G401.6 (cell line): ENCODE results near the gene FGF6.
"Not testable (repeated sequence)": the region's sequence is repeated elsewhere in the genome, so short reads cannot be mapped to it uniquely, and the experiment has no call there.

Source experiments
- FAIRE-seq: peaks from 2 replicates; lab custom pipeline; 2012; peaks lifted over from hg19 to GRCh38; lab: Jason Lieb, UNC

The FGF6 gene

GRCh38 chr12:4418913-4419312 lies 26.7 kb downstream of the FGF6 start:
- FAIRE-seq: no peak

GRCh38 chr12:4417936-4418335 lies 27.7 kb downstream of the FGF6 start:
- no peak for FAIRE-seq

GRCh38 chr12:4417455-4417854 lies 28.2 kb downstream of the FGF6 start:
- no peak for FAIRE-seq

DNA sequence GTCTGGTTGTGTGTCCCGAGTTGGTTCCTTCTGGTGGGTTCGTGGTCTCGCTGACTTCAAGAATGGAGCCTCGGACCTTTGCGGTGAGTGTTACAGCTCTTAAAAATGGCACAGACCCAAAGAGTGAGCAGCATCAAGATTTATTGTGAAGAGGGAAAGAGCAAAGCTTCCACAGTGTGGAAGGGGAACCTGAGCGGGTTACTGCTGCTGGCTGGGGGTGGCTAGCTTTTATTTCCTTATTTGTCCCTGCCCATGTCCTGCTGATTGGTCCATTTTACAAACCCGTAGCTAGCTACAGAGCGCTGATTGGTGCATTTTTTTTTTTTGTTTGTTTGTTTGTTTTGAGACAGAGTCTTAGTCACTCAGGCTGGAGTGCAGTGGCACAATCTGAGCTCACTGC lies 29.3 kb downstream of the FGF6 start:
- no peak for FAIRE-seq

- no peak for FAIRE-seq
Measured at GRCh38 chr12:4412465-4412864, 33.1 kb downstream of the FGF6 start.

DNA sequence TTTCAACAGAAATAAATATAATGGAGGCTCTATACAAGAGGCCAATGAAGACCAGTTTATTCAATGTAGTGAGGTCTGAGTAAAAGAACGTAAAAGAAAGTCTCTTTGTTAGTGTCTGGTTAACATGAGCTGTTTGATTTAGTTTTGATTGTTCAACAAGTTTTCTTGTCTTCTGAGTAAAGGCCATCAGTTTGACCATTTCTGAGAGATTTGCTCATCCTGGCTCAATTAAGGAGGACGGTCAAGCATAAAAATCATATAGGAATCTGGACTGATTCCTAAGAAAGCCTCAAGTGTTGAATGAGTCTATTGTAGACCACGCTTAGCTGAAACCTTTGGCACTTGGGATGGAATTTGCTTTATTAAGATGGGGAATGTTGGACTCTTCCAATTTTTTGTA lies 33.6 kb downstream of the FGF6 start:
- no peak for FAIRE-seq

GRCh38 chr12:4407136-4407535 lies 38.5 kb downstream of the FGF6 start:
- FAIRE-seq: no peak

DNA sequence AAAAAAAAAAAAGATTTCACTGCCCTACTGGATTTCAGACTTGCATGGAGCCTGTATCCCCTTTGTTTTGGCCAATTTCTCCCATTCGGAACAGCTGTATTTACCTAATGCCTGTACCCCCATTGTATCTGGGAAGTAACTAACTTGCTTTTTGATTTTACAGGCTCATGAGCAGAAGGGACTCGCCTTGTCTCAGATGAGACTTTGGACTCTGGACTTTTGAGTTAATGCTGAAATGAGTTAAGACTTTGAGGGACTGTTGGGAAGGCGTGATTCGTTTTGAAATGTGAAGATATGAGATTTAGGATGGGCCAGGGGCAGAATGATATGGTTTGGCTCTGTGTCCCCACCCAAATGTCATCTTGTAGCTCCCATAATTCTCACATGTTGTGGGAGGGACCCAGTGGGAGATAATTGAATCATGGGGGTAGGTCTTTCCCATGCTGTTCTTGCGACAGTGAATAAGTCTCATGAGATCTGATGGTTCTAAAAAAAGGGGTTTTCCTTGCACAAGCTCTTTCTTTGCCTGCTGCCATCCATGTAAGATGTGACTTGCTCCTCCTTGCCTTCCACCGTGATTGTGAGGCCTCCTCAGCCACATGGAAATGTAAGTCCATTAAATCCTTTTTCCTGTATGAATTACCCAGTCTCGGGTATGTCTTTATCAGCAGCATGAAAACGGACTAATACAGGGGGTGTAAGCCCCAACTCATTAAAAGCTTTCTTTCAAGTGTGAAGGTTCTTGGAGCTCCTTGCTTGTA lies 40.6 kb downstream of the FGF6 start:
- FAIRE-seq: not testable (repeated sequence)

GRCh38 chr12:4402996-4403395 lies 42.6 kb downstream of the FGF6 start:
- FAIRE-seq: no peak

DNA sequence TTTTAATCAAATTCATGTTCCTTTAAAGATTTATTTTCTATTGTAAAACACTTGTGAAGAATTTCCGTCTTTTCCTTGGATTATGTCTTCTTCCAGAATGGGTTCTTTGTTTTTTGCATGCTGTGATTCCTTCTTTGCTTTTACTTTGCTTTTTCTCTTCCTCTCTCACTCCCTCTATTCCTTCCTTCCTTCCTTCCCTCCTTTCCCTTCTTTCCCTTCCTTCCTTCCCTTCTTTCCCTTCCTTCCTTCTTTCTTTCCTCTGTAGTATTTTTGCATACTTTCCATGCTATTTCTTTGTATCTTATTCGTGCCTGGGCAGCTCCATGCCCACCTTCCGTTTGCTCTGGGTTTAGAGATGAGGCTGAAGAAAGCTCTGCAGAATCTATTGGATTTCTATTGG lies 44.5 kb downstream of the FGF6 start:
- no peak for FAIRE-seq

DNA sequence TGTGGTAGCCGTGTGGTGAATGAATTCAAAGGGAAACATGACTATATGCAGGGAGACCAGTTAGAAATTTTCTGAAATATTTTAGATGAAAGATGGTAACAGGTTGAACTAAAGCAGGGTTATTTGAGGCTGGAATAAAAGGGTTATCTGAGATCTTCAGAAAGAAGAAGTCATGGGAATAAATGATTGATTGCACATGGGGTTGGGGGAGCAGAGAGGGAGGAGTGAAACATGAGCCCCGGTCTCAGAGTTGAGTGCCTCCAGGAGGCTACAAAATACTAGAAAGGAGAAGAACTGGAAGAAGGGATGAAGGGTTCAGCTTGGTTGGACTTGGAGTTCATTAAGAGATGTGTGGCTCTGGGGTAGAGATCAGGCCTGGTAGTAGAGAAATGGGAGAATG lies 49.8 kb downstream of the FGF6 start:
- FAIRE-seq: no peak

GRCh38 chr12:4393211-4393610 lies 52.4 kb downstream of the FGF6 start:
- no peak for FAIRE-seq

DNA sequence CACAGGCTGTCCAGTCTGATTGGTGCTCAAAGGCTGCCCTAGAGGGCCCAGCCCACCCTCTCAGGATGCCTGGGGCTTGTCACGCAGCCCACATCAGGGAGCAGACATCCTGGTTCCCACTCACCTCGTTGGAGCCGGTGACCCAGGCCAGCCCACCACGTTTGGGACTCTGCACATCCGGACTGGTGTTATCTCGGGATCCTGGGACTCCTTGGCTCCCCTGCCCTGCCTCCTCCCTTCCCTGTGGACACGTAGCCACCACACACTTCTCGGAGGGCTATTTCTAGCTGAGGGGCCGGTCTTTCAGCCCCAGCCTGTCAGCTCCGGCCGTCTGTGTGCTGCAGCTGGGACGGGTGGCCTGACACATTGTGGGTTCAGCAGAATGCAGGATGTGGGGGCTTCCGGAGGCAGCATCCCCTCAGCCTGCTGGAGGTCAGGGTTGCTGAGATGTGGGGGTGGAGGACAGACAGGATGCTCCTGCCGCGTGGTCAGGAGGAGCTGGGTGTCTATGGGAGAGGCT lies 53.3 kb downstream of the FGF6 start:
- FAIRE-seq: no peak

DNA sequence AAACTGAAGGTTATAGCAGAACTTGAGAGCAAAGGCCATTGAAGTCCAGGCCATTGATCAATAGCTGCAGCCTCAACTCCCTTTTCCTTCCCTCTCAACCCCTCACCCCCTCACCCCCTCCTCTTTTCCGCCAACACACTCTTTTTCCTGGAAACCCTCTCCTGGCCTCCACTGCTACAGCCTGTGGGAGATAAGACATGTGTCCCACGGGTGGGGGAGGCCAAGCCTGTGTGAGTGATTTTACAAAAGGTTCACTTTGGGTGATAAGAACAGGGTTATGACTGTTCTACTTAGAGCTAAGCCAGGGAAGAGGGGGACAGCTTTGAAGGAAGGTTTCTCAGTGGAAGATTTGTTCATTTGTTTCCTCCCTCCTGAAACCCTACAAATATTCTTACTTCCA lies 57.0 kb downstream of the FGF6 start:
- no peak for FAIRE-seq

DNA sequence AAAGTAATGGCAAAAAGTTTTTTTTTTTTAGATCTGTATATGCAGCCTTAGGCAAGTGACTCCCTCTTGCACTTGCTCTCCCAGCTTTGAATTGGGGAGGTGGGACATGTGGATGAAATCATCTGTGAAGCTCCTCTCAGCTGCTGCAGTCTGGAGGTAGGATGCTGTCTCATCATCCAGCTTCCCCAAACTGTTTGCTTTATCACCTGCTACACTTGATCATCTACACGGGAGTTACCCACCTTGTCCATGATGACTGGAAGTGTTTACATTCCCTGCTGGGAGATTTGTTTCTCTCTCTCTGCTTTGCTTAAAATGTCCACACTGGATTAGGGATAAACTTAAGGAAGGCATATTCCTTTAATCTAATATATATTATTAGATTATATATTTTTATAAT lies 57.6 kb downstream of the FGF6 start:
- no peak for FAIRE-seq

DNA sequence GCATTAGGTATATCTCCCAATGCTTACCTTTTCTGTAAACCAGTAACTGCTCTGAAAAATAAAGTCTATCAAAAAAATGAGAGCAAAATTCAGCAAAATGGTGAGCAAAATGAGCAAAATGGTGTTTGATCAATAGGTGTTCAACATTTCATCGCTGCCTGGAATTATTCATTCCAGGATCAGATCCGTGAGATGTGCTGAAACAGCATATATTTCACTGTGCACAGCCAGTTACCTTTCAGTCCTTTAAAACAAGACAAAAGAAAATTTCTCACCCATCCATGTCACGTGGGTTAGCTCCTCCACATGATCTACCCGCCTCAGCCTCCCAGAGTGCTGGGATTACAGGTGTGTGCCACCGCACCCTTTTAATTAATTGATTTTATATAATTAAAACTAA lies 58.0 kb downstream of the FGF6 start:
- FAIRE-seq: no peak

DNA sequence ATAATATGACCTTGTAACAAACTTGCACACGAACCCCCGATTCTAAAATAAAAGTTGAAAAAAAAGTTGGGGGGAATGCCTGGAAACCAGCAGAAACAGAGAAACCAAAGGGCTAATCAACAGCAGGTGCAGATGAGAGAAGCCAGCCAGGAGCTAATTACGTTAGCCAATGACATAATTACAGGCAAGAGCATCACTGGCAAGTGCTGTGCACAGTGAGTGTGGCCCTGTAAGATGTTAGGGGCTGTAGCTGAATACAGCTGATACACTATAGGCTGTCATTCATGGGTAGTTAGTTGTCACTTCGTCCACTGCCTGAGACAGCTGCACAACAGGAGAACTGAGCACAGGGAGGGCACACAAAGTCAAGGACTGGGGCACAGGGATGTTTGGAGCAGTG lies 58.8 kb downstream of the FGF6 start:
- FAIRE-seq: no peak
